Liver (tissue), 9 donors: Measurements from ENCODE around the gene CD82. TPM values are rescaled to one million over a fixed set of nuclear protein-coding genes. Genes with fewer than 3 reads are reported as not detected.

Source experiments
- DNase-seq: peaks from one replicate; pipeline ENCODE4 v3.0.0-alpha.2; 2017; ENCODE audit warnings: low spot score
- H3K27ac ChIP-seq, 2 donors: one replicate each; pipeline ENCODE4 v1.7.0; 2013; ENCODE audit warnings: inconsistent platforms in 2 of 2, low read length in 2 of 2, control low read depth in 1 of 2, low read depth in 1 of 2, mild to moderate bottlenecking in 1 of 2
- H3K27me3 ChIP-seq, 4 donors: one replicate each; pipeline versions ENCODE4 v1.6.1 to v1.7.0; 2013; ENCODE audit warnings: low read length in 3 of 4, inconsistent platforms in 1 of 4, mild to moderate bottlenecking in 1 of 4, moderate library complexity in 1 of 4; ENCODE audit not compliant: control insufficient read depth in 4 of 4, insufficient read depth in 4 of 4
- H3K36me3 ChIP-seq, 4 donors: one replicate each; pipeline versions ENCODE4 v1.6.1 to v1.7.0; 2013; ENCODE audit warnings: low read length in 3 of 4, mild to moderate bottlenecking in 3 of 4, low read depth in 1 of 4, moderate library complexity in 1 of 4; ENCODE audit not compliant: control insufficient read depth in 4 of 4, insufficient read depth in 3 of 4
- H3K4me1 ChIP-seq, 4 donors: one replicate each; pipeline versions ENCODE4 v1.6.1 to v1.7.0; 2013; ENCODE audit warnings: low read length in 3 of 4, mild to moderate bottlenecking in 3 of 4, moderate library complexity in 1 of 4; ENCODE audit not compliant: control insufficient read depth in 4 of 4, insufficient read depth in 4 of 4
- H3K4me3 ChIP-seq, 3 donors: one replicate each; pipeline versions ENCODE4 v1.6.1 to v1.7.0; 2013; ENCODE audit warnings: low read length in 3 of 3, control low read depth in 1 of 3, low read depth in 1 of 3, mild to moderate bottlenecking in 1 of 3
- H3K9ac ChIP-seq, 2 donors: one replicate each; pipeline ENCODE4 v1.7.0; 2013; ENCODE audit warnings: low read length in 2 of 2, mild to moderate bottlenecking in 2 of 2, moderate library complexity in 2 of 2, control low read depth in 1 of 2, low read depth in 1 of 2
- H3K9me3 ChIP-seq, 4 donors: one replicate each; pipeline versions ENCODE4 v1.6.1 to v1.7.0; 2013; ENCODE audit warnings: low read length in 3 of 4; ENCODE audit not compliant: control insufficient read depth in 4 of 4
- EGR1 ChIP-seq, 2 donors: IDR thresholded peaks; 2 replicates each; pipeline ENCODE4 v1.6.1; 2016 to 2018; ENCODE audit warnings: antibody characterized with exemption in 2 of 2, low read depth in 2 of 2
- FOXA2 ChIP-seq: IDR thresholded peaks from 2 replicates; pipeline ENCODE4 v1.6.1; 2016; ENCODE audit warnings: antibody characterized with exemption
- GABPA ChIP-seq, 2 donors: IDR thresholded peaks in 1 of 2; conservative IDR thresholded peaks in 1 of 2; 2 replicates each; pipeline ENCODE4 v1.6.1; 2016; ENCODE audit warnings: antibody characterized with exemption in 2 of 2, mild to moderate bottlenecking in 1 of 2, moderate library complexity in 1 of 2
- HNF4A ChIP-seq, 2 donors: conservative IDR thresholded peaks; 2 replicates each; pipeline ENCODE4 v1.6.1; 2016; ENCODE audit warnings: antibody characterized with exemption in 2 of 2, mild to moderate bottlenecking in 2 of 2
- HNF4G ChIP-seq: IDR thresholded peaks from 2 replicates; pipeline ENCODE4 v1.6.1; 2016; ENCODE audit warnings: antibody characterized with exemption
- JUND ChIP-seq, 2 donors: IDR thresholded peaks; 2 replicates each; pipeline ENCODE4 v1.6.1; 2016; ENCODE audit warnings: antibody characterized with exemption in 2 of 2
- NR2F2 ChIP-seq: IDR thresholded peaks from 2 replicates; pipeline ENCODE4 v1.6.1; 2016; ENCODE audit warnings: antibody characterized with exemption
- RAD21 ChIP-seq, 2 donors: IDR thresholded peaks; 2 replicates each; pipeline ENCODE4 v1.6.1; 2016; ENCODE audit warnings: antibody characterized with exemption in 2 of 2, mild to moderate bottlenecking in 2 of 2
- RXRA ChIP-seq, 2 donors: IDR thresholded peaks; 2 replicates each; pipeline ENCODE4 v1.6.1; 2017 to 2018; ENCODE audit warnings: antibody characterized with exemption in 2 of 2, mild to moderate bottlenecking in 1 of 2
- TAF1 ChIP-seq: conservative IDR thresholded peaks from 2 replicates; pipeline ENCODE4 v1.6.1; 2016; ENCODE audit warnings: antibody characterized with exemption, mild to moderate bottlenecking
- YY1 ChIP-seq: IDR thresholded peaks from 2 replicates; pipeline ENCODE4 v1.6.1; 2016; ENCODE audit warnings: antibody characterized with exemption, mild to moderate bottlenecking
- WGBS: extraction: QIAGEN DNeasy Blood & Tissue Kit; methylation state at CpG from one replicate; pipeline ENCODE4 v1.1.7; 2013; 5-methylcytosine and 5-hydroxymethylcytosine counted together
- polyA plus RNA-seq, 2 donors: library from polyadenylated mRNA; stranded (reverse) in 1 of 2; unstranded in 1 of 2; fragments of 200-250 nt in 1 of 2; fragments of >200 nt in 1 of 2; fragmentation: Nextera tagmentation in 1 of 2; extraction: Ambion mirVana in 1 of 2; gene quantifications; one replicate each; pipeline versions ENCODE4 v1.2.1 to v1.2.3, GENCODE V29; 2013 to 2015
- total RNA-seq, 2 donors: library from RNA; depleted of rRNA; stranded (reverse); fragments of >200 nt; gene quantifications; one replicate each; pipeline ENCODE4 v1.2.3, GENCODE V29; 2014
- TF ChIP-seq, protein P1 (sequence below): IDR thresholded peaks from 2 replicates; pipeline ENCODE4 v1.6.1; 2016; ENCODE audit warnings: antibody characterized with exemption
- TF ChIP-seq, protein P2 (sequence below): fragments of 150-350 bp; IDR thresholded peaks from 2 replicates; pipeline ENCODE4 v1.5.1; 2017; ENCODE audit warnings: improper control_type of control experiment, low read depth, low read length; ENCODE audit not compliant: missing input control
- TF ChIP-seq, protein P3 (sequence below): IDR thresholded peaks from 2 replicates; pipeline ENCODE4 v1.6.1; 2016; ENCODE audit warnings: antibody characterized with exemption, mild to moderate bottlenecking
- TF ChIP-seq, protein P4 (sequence below): IDR thresholded peaks from 2 replicates; pipeline ENCODE4 v1.6.1; 2016; ENCODE audit warnings: antibody characterized with exemption
- donor health status: healthy.
- donor health status: healthy.
- donor health status: healthy.
- donor health status: healthy.
- donor health status: healthy.

Gene CD82
- total and polyA plus RNA-seq, 4 donors: 27.4 to 82.6 (median 47.8) TPM

DNA sequence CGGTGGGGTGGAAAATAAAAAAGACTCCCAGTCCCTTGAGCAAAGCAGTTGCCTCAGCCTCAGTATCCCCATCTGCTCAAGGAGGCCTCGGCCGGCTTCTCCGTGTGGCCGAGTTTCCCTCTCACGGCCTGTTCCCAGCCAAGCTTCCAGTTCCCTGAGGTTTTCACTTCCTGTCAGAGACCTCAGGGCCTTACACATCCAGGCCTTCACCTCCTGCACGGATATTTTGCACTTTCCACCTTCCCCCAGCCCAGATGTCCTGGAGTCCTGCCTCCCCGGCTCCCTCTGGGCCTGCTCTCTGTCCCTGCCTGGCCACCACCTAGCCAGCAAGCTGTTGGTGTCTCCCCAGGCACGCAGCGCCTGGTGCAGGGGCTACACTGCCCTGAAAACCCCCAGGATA, 41.1 kb upstream of the CD82 start (continued):
- no peak for TF ChIP-seq FOXA2
- no peak for TF ChIP-seq EGR1 (IDR thresholded peaks at IDR 0.05; ENCODE audit: low read depth in 2 of 2)
- no peak for TF ChIP-seq RAD21 (IDR thresholded peaks at IDR 0.05)
- no peak for TF ChIP-seq HNF4A (conservative IDR thresholded peaks at IDR 0.05)
- no peak for TF ChIP-seq YY1
- no peak for TF ChIP-seq RXRA (IDR thresholded peaks at IDR 0.05)
- TF ChIP-seq, protein P1, sequence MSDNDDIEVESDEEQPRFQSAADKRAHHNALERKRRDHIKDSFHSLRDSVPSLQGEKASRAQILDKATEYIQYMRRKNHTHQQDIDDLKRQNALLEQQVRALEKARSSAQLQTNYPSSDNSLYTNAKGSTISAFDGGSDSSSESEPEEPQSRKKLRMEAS: no peak
- TF ChIP-seq JUND (IDR thresholded peaks at IDR 0.05): no peak
- no peak for TF ChIP-seq HNF4G
- TF ChIP-seq NR2F2: no peak
- TF ChIP-seq TAF1: no peak

DNA sequence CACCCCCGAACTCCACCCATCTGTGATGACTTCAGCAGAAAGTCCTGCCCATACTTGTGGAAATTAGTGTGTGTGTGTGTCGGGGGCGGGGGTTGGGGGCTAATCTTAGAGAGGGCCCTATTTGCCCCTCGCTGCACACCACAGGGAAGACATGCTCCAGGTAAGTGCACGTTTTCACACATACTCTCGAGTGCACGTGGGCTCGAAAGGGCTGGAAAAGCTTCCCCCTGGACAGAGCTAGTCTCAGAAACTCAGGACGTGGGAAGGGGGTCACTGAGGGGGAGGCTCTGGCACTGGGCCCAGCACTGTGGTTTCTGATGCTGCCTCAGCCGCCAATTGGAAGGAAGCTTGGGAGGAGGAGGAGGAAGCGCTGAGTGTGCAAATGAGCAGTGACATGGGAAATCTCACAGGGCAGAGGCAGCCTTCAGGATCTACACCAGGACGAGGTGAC, 40.7 kb upstream of the CD82 start:
- Histone ChIP-seq H3K9me3 (no peaks in the 10 kb centered on the region), H3K27me3 (no peaks in the 10 kb centered on the region), H3K4me1 (no peaks in the 10 kb centered on the region), H3K27ac (no peak overlapping the region), H3K4me3 (no peak overlapping the region), H3K9ac (no peak overlapping the region), H3K36me3 (no peaks in the 10 kb centered on the region)
- TF ChIP-seq RXRA (IDR thresholded peaks at IDR 0.05) (no peak), HNF4A (conservative IDR thresholded peaks at IDR 0.05) (no peak), GABPA (IDR thresholded peaks at IDR 0.05 in 1 of 2, conservative IDR thresholded peaks at IDR 0.05 in 1 of 2) (no peak), RAD21 (IDR thresholded peaks at IDR 0.05) (no peak)
- TF ChIP-seq, protein P1: no peak
- TF ChIP-seq, protein P2, sequence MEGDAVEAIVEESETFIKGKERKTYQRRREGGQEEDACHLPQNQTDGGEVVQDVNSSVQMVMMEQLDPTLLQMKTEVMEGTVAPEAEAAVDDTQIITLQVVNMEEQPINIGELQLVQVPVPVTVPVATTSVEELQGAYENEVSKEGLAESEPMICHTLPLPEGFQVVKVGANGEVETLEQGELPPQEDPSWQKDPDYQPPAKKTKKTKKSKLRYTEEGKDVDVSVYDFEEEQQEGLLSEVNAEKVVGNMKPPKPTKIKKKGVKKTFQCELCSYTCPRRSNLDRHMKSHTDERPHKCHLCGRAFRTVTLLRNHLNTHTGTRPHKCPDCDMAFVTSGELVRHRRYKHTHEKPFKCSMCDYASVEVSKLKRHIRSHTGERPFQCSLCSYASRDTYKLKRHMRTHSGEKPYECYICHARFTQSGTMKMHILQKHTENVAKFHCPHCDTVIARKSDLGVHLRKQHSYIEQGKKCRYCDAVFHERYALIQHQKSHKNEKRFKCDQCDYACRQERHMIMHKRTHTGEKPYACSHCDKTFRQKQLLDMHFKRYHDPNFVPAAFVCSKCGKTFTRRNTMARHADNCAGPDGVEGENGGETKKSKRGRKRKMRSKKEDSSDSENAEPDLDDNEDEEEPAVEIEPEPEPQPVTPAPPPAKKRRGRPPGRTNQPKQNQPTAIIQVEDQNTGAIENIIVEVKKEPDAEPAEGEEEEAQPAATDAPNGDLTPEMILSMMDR: no peak
- TF ChIP-seq, protein P3, sequence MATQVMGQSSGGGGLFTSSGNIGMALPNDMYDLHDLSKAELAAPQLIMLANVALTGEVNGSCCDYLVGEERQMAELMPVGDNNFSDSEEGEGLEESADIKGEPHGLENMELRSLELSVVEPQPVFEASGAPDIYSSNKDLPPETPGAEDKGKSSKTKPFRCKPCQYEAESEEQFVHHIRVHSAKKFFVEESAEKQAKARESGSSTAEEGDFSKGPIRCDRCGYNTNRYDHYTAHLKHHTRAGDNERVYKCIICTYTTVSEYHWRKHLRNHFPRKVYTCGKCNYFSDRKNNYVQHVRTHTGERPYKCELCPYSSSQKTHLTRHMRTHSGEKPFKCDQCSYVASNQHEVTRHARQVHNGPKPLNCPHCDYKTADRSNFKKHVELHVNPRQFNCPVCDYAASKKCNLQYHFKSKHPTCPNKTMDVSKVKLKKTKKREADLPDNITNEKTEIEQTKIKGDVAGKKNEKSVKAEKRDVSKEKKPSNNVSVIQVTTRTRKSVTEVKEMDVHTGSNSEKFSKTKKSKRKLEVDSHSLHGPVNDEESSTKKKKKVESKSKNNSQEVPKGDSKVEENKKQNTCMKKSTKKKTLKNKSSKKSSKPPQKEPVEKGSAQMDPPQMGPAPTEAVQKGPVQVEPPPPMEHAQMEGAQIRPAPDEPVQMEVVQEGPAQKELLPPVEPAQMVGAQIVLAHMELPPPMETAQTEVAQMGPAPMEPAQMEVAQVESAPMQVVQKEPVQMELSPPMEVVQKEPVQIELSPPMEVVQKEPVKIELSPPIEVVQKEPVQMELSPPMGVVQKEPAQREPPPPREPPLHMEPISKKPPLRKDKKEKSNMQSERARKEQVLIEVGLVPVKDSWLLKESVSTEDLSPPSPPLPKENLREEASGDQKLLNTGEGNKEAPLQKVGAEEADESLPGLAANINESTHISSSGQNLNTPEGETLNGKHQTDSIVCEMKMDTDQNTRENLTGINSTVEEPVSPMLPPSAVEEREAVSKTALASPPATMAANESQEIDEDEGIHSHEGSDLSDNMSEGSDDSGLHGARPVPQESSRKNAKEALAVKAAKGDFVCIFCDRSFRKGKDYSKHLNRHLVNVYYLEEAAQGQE: no peak
- TF ChIP-seq, protein P4, sequence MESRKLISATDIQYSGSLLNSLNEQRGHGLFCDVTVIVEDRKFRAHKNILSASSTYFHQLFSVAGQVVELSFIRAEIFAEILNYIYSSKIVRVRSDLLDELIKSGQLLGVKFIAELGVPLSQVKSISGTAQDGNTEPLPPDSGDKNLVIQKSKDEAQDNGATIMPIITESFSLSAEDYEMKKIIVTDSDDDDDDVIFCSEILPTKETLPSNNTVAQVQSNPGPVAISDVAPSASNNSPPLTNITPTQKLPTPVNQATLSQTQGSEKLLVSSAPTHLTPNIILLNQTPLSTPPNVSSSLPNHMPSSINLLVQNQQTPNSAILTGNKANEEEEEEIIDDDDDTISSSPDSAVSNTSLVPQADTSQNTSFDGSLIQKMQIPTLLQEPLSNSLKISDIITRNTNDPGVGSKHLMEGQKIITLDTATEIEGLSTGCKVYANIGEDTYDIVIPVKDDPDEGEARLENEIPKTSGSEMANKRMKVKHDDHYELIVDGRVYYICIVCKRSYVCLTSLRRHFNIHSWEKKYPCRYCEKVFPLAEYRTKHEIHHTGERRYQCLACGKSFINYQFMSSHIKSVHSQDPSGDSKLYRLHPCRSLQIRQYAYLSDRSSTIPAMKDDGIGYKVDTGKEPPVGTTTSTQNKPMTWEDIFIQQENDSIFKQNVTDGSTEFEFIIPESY: no peak
- DNase-seq: no peak
- WGBS: 81% methylated on average over 12 of the region's 12 CpGs
